Esophagus mucosa (tissue), 1 donor: ENCODE measurements around the gene CMTM3. TPM values are rescaled to one million over a fixed set of nuclear protein-coding genes. Genes with fewer than 3 reads are reported as not detected.
"Not testable (repeated sequence)": the region's sequence is repeated elsewhere in the genome, so short reads cannot be mapped to it uniquely, and the experiment has no call there.

Experiments used
- ATAC-seq: fragments of 200-7000 bp; cut with Tn5 transposase; one replicate; pipeline ENCODE4 v1.9.1; 2020
- total RNA-seq: library from RNA; stranded (reverse); gene quantifications from one replicate; pipeline ENCODE4 v1.2.4, GENCODE V29; 2023
- donor health status: DM: yes; HTN: yes; CAD: no.

Gene CMTM3, protein sequence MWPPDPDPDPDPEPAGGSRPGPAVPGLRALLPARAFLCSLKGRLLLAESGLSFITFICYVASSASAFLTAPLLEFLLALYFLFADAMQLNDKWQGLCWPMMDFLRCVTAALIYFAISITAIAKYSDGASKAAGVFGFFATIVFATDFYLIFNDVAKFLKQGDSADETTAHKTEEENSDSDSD
- total RNA-seq, result 3.7 TPM

DNA sequence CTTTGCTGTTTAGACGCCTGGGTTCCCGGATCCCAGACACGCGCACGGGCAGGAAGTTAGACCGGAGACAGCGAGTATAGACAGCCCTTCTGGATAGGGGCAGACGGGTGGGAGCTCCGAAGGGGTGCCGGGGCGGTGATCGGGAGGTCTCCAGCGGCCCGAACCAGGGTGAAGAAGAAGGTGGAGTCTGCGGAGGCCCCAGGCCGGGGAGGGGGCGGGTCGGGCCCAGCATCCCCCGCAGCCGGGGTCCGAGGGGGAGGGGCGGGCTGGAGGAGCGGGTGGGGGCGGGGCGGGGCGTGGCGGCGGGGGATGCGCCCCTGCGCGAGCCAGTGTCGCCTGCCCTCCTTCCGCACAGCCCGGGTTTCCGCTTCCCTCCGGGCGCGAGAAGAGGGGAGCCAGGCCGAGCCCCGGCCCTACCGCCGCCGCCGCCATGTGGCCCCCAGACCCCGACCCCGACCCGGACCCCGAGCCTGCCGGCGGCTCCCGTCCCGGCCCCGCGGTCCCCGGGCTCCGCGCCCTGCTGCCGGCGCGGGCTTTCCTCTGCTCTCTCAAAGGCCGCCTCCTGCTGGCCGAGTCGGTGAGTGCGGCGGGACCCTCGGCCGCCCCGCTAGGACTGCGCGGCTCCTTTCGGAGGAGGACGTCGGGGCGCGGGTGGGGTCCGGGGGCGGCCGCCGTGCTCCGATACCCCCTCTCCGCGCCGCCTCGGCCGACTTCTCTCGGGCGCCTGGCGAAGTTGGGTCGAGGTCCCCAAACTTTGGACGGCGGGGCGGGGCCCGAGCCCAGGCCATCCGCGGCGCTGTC is at the start of gene CMTM3:
CMTM3 (plus strand) TSS at position 329 of the 801 bp plus-strand sequence; CDS start at position 431, 102 bp downstream.
- ATAC-seq, result peak; percentile 53

DNA sequence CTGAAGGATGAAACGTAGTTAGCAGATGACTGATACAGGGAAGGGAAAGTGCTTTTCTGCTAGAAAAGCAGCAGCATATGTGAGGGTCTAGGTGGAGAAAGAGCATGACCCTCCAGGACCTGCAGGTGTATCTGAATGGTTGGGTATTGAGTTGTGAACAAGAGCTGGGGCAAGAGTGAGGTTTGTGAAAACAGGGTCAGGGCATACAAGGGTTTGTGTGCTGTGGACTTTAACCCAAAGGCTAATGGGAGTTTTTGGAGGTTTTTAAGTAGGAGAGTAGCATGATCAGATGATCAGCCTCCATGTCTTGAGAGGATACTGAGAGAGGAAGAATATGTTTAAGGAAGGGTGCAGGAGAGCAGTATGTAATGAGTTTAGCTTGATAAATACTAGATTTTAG is 44.4 kb upstream of the CMTM3 start:
- ATAC-seq, result no peak

GRCh38 chr16:66561381-66562080 is 43.0 kb upstream of the CMTM3 start:
- no peak for ATAC-seq

- no peak for ATAC-seq
These were observed 42.1 kb upstream of the CMTM3 start for GRCh38 chr16:66562409-66562808.

DNA sequence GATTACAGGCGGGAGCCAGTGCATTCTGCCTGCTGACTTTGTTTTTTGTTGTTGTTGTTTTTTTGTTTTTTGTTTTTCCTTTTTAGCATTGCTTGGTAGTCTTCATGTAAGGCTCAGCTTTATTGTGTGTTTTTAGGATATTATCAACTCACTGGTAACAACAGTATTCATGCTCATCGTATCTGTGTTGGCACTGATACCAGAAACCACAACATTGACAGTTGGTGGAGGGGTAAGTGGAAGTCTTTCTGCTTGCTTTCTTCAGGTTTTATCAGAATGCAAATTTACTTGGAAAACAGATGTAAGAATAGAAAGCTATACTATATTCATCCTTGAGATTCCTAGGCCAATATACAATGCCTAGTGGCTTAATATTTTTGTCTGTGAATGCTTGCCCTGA is 41.5 kb upstream of the CMTM3 start:
- no peak for ATAC-seq

DNA sequence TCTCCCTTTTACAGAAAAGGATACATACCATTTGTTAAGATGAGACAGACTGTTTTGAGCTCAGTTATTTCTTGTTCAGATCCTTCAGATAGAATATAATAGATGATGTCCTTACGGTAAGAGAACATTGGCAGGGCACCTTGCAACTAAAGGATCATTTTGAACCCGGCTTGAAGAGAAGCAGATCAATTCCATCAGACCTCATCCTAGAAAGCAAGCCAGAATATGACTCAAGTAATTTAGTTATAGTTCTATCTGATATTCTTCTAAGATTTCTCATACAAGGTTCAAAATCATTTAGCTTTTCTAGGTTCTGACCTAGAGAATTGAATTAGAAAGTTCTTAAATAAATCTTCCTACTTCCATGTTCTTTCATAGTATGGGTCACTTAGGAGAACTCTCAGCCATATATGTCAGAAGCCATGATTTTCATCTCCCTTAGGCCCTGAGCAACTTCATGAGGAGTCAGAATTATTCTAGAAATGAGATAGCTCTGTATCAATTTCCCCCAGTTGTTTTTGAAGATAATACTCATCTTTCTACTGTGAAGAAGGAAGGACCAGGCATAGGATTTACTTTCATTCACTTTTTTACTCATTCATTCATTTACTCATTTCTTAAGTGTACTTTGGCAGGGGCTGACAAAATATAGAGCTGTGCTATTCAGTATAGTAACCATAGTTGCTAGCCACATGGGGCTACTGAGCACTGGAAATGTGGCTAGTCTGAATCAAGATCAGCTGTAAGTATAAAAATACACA is 40.8 kb upstream of the CMTM3 start:
- ATAC-seq, result no peak

DNA sequence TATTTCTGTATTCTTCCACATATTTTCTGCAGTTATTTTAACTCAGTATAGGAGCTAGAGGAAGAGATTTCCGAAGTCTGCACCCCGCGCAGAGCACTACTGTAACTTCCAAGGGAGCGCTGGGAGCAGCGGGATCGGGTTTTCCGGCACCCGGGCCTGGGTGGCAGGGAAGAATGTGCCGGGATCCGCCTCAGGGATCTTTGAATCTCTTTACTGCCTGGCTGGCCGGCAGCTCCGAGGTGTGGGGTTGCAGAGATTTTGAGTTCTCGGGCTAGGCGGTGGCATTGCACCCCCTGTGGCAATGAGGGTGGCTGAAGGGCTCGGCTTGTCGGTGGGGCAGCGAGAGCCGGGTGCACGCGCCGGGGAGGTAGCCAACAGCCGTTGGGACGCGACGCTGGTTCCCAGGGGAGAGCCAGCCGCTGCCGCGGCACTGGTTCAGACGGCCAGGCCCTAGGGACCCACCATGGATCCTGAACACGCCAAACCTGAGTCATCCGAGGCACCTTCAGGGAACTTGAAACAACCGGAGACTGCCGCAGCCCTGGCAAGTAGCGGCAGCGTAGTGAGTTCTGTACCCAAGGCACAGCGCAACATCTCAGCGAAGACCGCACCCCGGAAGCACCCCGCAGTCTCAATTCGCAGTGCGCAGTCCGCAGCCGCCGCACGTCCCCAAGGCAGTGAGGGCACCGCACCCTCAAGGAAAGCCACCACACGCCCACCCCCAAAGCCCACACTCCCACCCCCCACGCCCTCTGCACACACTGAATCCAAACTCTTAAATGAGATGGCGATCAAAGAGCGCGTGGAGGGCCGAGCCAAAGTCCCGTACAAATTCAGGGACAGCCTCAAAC is 38.2 kb upstream of the CMTM3 start, which contains the start of gene CMTM1:
CMTM1 (plus strand) TSS at position 389 of the 851 bp plus-strand sequence; CDS start at position 464, 75 bp downstream.
- ATAC-seq, result peak; percentile 13

DNA sequence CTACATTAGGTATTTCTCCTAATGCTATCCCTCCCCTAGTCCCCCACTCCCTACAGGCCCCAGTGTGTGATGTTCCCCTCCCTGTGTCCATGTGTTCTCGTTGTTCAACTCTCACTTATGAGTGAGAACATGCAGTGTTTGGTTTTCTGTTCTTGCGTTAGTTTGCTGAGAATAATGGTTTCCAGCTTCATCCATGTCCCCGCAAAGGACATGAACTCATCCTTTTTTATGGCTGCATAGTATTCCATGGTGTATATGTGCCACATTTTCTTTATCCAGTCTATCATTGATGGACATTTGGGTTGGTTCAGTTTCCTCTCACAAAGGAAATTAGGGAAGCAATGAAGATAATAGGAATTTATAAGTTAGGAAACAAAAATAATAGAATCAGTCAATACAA is 37.2 kb upstream of the CMTM3 start:
- not testable (repeated sequence) for ATAC-seq

GRCh38 chr16:66568355-66568754 is 36.1 kb upstream of the CMTM3 start:
- ATAC-seq, result no peak

DNA sequence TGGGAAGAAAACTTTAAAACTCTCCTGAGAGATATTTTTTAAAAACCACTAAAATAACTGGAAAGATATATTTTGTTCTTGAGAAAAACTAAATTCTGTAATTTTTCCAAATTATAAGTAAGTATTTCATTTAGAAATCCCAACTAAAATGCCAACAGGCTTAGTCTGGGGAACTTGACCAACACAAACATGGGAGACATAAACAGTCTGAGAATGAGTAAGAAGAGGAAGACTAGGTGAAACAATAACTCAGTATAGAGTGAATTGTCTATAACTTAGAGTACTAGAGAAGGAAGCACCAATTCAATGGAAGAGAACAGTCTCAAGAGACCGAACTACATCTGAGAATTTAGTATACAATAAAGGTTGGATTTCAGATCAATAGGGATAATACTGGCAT is 35.4 kb upstream of the CMTM3 start:
- no peak for ATAC-seq

DNA sequence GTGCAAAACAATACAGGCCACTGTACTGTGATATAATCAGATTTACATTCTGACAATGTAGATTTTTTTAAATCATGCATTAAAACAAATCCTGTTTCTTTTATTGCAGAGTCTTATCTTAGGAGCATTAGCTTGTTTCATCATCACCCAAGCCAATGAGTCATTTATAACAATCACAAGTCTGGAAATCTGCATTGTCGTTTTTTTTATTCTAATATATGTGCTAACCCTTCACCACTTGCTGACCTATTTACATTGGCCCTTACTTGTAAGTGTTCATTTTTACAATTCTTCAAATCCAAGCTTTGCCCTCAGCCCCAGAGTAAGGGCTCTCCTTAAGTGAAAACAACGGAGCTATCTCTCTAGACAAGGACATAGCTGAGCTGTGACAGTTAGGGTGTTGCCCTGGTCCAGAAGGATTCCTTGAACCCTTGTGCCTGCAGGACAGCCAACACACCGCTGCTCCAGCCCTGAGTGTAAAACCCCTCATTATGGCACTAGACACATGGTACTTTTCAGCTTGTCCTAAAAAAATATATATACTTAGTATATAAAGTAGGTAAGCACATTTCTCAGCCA is 34.6 kb upstream of the CMTM3 start:
- ATAC-seq, result peak; percentile 37

DNA sequence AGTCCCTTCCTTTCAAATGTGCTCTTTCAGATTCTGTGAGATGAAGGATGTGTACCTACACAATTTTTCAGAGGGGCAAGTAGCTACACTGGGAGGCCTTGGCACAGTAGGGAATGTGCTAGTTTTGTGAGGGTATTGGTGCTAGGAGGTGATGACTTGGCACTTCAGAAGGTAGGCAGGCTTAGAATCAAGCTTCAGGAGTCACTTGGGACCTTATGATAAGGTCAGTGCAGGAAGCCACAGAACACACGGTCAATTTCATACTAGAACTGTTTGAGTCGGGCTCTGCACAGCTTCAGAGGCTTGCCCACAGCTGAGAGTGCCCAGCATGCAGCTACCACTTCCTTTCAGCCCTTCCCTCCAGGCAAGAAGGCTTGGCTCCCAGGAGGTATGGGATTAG is 32.1 kb upstream of the CMTM3 start:
- ATAC-seq, result no peak

GRCh38 chr16:66574081-66574480 is 30.4 kb upstream of the CMTM3 start:
- ATAC-seq, result no peak

DNA sequence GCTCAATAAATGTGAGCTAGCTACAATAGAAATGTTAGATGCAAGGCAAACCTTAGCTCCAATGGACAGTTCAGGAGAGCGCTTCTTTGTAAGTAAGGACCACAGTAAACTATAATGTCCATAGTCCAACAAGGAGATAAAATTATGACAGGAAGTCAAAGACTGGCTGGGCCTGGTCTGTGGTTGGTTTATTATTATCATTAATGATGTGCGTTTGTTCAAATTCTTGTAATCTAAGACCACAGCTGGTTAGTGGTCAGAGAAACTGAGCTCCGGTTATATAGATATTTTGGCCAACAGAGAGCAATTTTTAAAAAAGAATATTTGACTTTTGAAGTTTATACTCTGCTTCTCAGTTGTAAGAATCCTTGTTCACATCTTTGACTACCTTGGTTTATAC is 30.0 kb upstream of the CMTM3 start:
- no peak for ATAC-seq

GRCh38 chr16:66575060-66575459 is 29.4 kb upstream of the CMTM3 start:
- no peak for ATAC-seq

- no peak for ATAC-seq
These were observed 28.2 kb upstream of the CMTM3 start for GRCh38 chr16:66576296-66576695.

DNA sequence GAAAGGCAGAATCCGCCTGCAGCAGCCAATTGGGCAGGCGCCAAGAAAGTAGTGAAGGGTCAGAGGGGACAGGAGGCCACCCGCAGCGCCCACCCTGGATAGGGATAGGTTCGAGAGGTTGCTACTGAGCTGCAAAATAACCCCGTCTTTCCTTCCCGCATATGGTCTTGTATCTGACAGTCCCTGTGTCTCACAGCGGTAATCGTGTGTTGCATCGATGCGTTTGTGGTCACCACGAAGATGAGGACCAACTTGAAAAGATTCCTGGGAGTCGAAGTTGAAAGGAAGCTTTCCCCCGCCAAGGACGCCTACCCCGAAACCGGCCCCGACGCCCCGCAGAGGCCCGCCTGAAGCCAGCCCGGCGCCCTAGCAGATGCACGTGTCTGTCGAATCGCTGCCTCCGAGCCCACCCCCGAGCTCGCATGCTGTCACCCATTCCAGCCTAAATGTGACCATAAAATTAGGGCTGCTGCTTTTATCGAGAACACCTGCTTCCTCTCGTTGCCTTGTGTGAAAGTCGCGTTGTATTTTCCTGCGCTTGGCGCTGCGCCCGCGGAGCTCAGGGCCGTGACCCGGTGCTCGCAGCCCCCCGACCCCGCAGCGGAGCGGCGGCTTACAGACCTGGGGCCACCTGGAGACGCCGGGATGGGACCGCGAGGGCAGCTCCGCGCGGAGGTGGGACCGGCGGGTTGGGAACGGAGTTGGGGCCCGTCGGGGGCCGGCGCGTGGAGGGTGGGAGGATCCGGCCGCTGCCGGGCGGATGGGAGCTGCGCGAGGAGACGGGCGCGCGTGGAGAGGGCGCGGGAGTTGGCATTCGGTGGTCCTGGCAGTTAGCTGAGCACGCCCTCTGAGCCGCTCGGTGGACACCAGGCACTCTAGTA is 25.6 kb upstream of the CMTM3 start, which contains the start of gene CMTM2:
CMTM2 (plus strand) TSS at position 813 of the 881 bp plus-strand sequence. CDS start 145 bp downstream, outside the sequence.
- ATAC-seq, result peak; percentile 11

DNA sequence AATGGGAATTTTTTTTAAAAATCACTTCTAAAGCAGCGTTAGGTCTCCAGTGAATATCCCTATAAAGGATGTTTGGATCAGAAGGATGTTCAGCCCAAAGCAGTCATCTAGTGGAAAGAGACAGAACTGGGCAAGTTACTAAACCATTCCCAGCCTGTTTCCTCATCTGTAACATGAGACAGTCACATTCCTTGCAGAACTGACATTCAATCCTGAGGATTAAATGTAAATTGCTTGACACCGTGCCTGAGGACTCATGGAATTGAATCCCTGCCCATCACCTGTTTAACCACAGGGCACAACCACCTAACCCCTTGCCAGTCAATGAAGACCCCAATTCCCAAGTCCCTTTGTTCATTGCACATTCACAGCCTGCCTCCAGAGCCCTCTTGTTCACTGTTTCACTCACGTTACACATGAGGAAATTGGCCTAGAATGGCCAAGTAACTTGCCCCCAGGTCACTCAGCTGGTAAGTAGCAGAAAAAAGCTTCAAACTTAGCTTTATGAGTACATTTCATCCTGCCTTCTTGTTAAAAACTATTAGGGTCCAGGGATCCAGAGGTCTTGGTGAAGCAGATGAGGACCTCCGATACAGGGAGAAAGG is 23.8 kb upstream of the CMTM3 start:
- peak; percentile 39 for ATAC-seq

DNA sequence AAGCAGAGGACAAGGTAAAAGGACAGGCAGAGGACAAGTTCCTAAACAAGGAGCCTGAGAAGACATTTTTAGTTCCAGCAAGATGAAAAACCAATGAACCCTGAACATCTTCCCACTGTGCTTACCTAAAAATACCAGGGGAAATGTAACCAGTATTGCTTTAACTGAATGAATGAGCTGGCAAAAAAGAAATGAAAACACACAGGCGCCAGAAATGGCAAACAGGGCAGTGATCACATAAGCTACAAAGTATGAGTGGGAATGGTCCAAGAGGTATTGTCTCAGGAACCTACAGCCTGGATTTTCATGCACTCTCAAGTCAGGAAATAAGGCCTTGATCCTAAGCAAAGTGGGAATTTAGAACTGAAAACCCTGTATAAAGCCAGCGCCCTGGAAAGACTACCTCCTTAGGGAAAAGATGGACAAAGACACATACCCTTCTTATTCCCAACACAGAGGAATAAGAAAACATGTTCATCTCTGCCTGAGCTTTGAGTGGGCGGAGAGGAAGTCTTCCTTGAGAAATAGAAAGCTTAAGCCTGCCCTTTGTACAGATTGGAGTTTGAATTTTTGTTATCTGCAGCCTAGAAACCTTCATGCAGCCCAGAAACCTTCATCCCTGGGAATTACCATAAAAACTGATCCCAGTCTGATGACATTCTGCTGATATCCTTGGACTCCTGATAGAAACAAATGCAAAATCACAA is 23.1 kb upstream of the CMTM3 start:
- ATAC-seq, result no peak
